HepG2 (cell line): ENCODE data around the gene ATP10A. TPM values are rescaled to one million over a fixed set of nuclear protein-coding genes. Genes with fewer than 3 reads are reported as not detected.

Experiments
- ATAC-seq: fragments of 200-7000 bp; cut with Tn5 transposase; 3 replicates; pipeline ENCODE4 v1.9.1; 2020; ENCODE audit warnings: mild to moderate bottlenecking, moderate library complexity
- BruUV-seq: library from RNA; stranded (reverse); fragments of 400-500 nt; replicated peaks from 2 replicates; lab custom pipeline; 2021; lab: Mats Ljungman, UMichigan
- CTCF ChIA-PET: fragments of 300-600 bp; formaldehyde crosslinking; extraction: SDS; loops from one replicate; lab custom pipeline; 2021; ENCODE audit warnings: low total read pairs, inconsistent platforms, low intra/inter-chr PET ratio; lab: Yijun Ruan, JAX
- POLR2A ChIA-PET: fragments of 350-600 bp; sonication (Branson Sonifier 250); formaldehyde crosslinking; loops from one replicate; lab custom pipeline; 2020; ENCODE audit warnings: antibody characterized with exemption, inconsistent platforms; lab: Yijun Ruan, JAX
- DNase-seq: peaks from one replicate; pipeline ENCODE4 v3.0.0-alpha.2; 2015; ENCODE audit warnings: low spot score
- FAIRE-seq: peaks from 3 replicates; lab custom pipeline; 2011; peaks lifted over from hg19 to GRCh38; lab: Jason Lieb, UNC
- H2AFZ ChIP-seq: one replicate; pipeline ENCODE4 v1.6.1; 2011; ENCODE audit warnings: low read length, inconsistent platforms
- H3K27ac ChIP-seq: fragments of 300-600 bp; 3 replicates; pipeline ENCODE4 v1.8.0; 2011; ENCODE audit warnings: mixed run types, mild to moderate bottlenecking, mixed read lengths, low read length, inconsistent platforms; ENCODE audit not compliant: insufficient read depth; ENCODE audit errors: extremely low read length
- H3K27me3 ChIP-seq, 2 experiments: fragments of 200-600 bp in 1 of 2; 2 replicates in 1 of 2; 3 replicates in 1 of 2; pipeline versions ENCODE4 v1.6.0 to v1.8.0; 2011; ENCODE audit warnings: low read length in 2 of 2, mild to moderate bottlenecking in 2 of 2, moderate library complexity in 2 of 2, inconsistent platforms in 1 of 2; ENCODE audit not compliant: insufficient read depth in 2 of 2, control insufficient read depth in 1 of 2
- H3K36me3 ChIP-seq, 2 experiments: fragments of 200-600 bp in 1 of 2; replicated peaks in 1 of 2; 2 replicates in 1 of 2; 3 replicates in 1 of 2; pipeline versions ENCODE4 v1.5.1 to v1.8.0; 2011; ENCODE audit warnings: low read length in 2 of 2, inconsistent platforms in 1 of 2; ENCODE audit not compliant: insufficient read depth in 2 of 2, control insufficient read depth in 1 of 2
- H3K4me1 ChIP-seq: 2 replicates; pipeline ENCODE4 v1.5.1; 2012; ENCODE audit warnings: low read length, inconsistent platforms; ENCODE audit not compliant: insufficient read depth
- H3K4me2 ChIP-seq: 2 replicates; pipeline ENCODE4 v1.6.0; 2011; ENCODE audit warnings: low read depth, low read length, inconsistent platforms
- H3K4me3 ChIP-seq, 3 experiments: fragments of 200-600 bp in 1 of 3; sonication (generic), shearing (Covaris generic) in 1 of 3; replicated peaks in 1 of 3; 2 replicates each; pipeline ENCODE4 v1.5.1; 2011 to 2016; ENCODE audit warnings: low read length in 3 of 3, inconsistent platforms in 2 of 3, low read depth in 2 of 3, mild to moderate bottlenecking in 2 of 3, control low read depth in 1 of 3, mixed read lengths in 1 of 3; ENCODE audit not compliant: insufficient read depth in 1 of 3
- H3K79me2 ChIP-seq: one replicate; pipeline ENCODE4 v1.6.1; 2011; ENCODE audit warnings: low read length, inconsistent platforms; ENCODE audit not compliant: insufficient read depth
- H3K9ac ChIP-seq: 2 replicates; pipeline ENCODE4 v1.6.0; 2011; ENCODE audit warnings: mild to moderate bottlenecking, low read depth, low read length, inconsistent platforms; ENCODE audit not compliant: insufficient read depth
- H3K9me3 ChIP-seq: 2 replicates; pipeline ENCODE4 v1.5.1; 2012; ENCODE audit warnings: mild to moderate bottlenecking, low read length
- H4K20me1 ChIP-seq: 2 replicates; pipeline ENCODE4 v1.6.0; 2011; ENCODE audit warnings: inconsistent platforms, mild to moderate bottlenecking, low read length, moderate library complexity; ENCODE audit not compliant: insufficient read depth
- ELF3 ChIP-seq: IDR thresholded peaks from 2 replicates; pipeline ENCODE4 v1.6.1; 2016; ENCODE audit warnings: missing genetic modification reagents, missing compliant biosample characterization
- FOXA3 ChIP-seq: IDR thresholded peaks from 2 replicates; pipeline ENCODE4 v1.6.1; 2016; ENCODE audit warnings: missing genetic modification reagents, missing compliant biosample characterization
- HDAC1 ChIP-seq: sonication (generic); formaldehyde crosslinking; IDR thresholded peaks from 2 replicates; pipeline ENCODE4 v1.5.1; 2020; ENCODE audit warnings: mild to moderate bottlenecking, missing genetic modification reagents
- MEIS2 ChIP-seq: sonication (generic); formaldehyde crosslinking; IDR thresholded peaks from 2 replicates; pipeline ENCODE4 v1.9.0; 2021; ENCODE audit warnings: mild to moderate bottlenecking, missing genetic modification reagents
- NFE2L2 ChIP-seq: fragments of 150-350 bp; IDR thresholded peaks from 2 replicates; pipeline ENCODE4 v1.6.1; 2014; ENCODE audit warnings: low read length
- PRDM4 ChIP-seq: sonication (generic); formaldehyde crosslinking; IDR thresholded peaks from 2 replicates; pipeline ENCODE4 v1.9.0; 2021; ENCODE audit warnings: missing genetic modification reagents, borderline replicate concordance
- SMAD1 ChIP-seq: sonication (generic); formaldehyde crosslinking; IDR thresholded peaks from 2 replicates; pipeline ENCODE4 v1.4.0; 2020; ENCODE audit warnings: missing genetic modification reagents, low read depth, mild to moderate bottlenecking, borderline replicate concordance
- TAF1 ChIP-seq: sonication (generic); formaldehyde crosslinking; IDR thresholded peaks from 2 replicates; pipeline ENCODE4 v1.4.0; 2020; ENCODE audit warnings: missing genetic modification reagents
- THAP8 ChIP-seq: sonication (generic); formaldehyde crosslinking; IDR thresholded peaks from 2 replicates; pipeline ENCODE4 v1.5.1; 2020; ENCODE audit warnings: missing genetic modification reagents, mild to moderate bottlenecking, borderline replicate concordance
- TOPORS ChIP-seq: sonication (generic); formaldehyde crosslinking; IDR thresholded peaks from 2 replicates; pipeline ENCODE4 v1.8.0; 2023; ENCODE audit warnings: mild to moderate bottlenecking, missing genetic modification reagents
- ZBTB10 ChIP-seq: sonication (generic); formaldehyde crosslinking; IDR thresholded peaks from 2 replicates; pipeline ENCODE4 v1.4.0; 2020; ENCODE audit warnings: missing genetic modification reagents, borderline replicate concordance
- ZNF230 ChIP-seq: sonication (generic); formaldehyde crosslinking; IDR thresholded peaks from 2 replicates; pipeline ENCODE4 v1.4.0; 2020; ENCODE audit warnings: mild to moderate bottlenecking, missing genetic modification reagents
- ZNF382 ChIP-seq: sonication (generic); formaldehyde crosslinking; IDR thresholded peaks from 2 replicates; pipeline ENCODE4 v1.5.0; 2020; ENCODE audit warnings: missing genetic modification reagents, mild to moderate bottlenecking, borderline replicate concordance
- ZNF567 ChIP-seq: sonication (generic); formaldehyde crosslinking; IDR thresholded peaks from 2 replicates; pipeline ENCODE4 v1.8.1; 2023; ENCODE audit warnings: mild to moderate bottlenecking, missing genetic modification reagents, borderline replicate concordance
- ZNF616 ChIP-seq: sonication (generic); formaldehyde crosslinking; IDR thresholded peaks from 2 replicates; pipeline ENCODE4 v1.5.0; 2020; ENCODE audit warnings: low read depth, mild to moderate bottlenecking, missing genetic modification reagents
- ZNF674 ChIP-seq: sonication (generic); formaldehyde crosslinking; IDR thresholded peaks from 2 replicates; pipeline ENCODE4 v1.5.0; 2020; ENCODE audit warnings: low read depth, mild to moderate bottlenecking, missing genetic modification reagents
- ZNF773 ChIP-seq: sonication (generic); formaldehyde crosslinking; IDR thresholded peaks from 2 replicates; pipeline ENCODE4 v1.4.0; 2020; ENCODE audit warnings: missing genetic modification reagents, borderline replicate concordance
- ZNF800 ChIP-seq: sonication (generic); formaldehyde crosslinking; IDR thresholded peaks from 2 replicates; pipeline ENCODE4 v1.4.0; 2020; ENCODE audit warnings: missing genetic modification reagents
- WGBS: methylation state at CpG from one replicate; pipeline ENCODE4 v1.1.6; 2017; ENCODE audit warnings: low lambda C conversion rate; 5-methylcytosine and 5-hydroxymethylcytosine counted together
- in situ Hi-C: cut with HindIII; loops from 2 replicates; pipeline ENCODE4 v1.10.0; 2017; ENCODE audit warnings: low pct_unique_long_range_greater_than_20kb; ENCODE audit not compliant: extremely low pct_ligation_motif_present
- intact Hi-C: fragments of 100-400 bp; cut with micrococcal nuclease; formaldehyde crosslinking; loops from one replicate; pipeline ENCODE4 v1.10.0; 2022; ENCODE audit not compliant: unreplicated experiment
- polyA plus RNA-seq, 8 experiments: library from polyadenylated mRNA; depleted of rRNA in 3 of 8; stranded (reverse) in 7 of 8; unstranded in 1 of 8; fragments of >200 nt; fragmentation: Illumina TruSeq in 4 of 8; extraction: Trizol in 4 of 8; gene quantifications; 2 replicates each; pipeline versions ENCODE4 v1.2.1 to v1.2.3, GENCODE V29; 2011 to 2016; ENCODE audit warnings: low read depth in 4 of 8, missing spikeins in 1 of 8, mixed read lengths in 1 of 8; ENCODE audit not compliant: insufficient read depth in 1 of 8
- total RNA-seq, 5 experiments: library from RNA; depleted of rRNA; stranded (reverse); fragments of >200 nt; fragmentation: Illumina TruSeq; extraction: Trizol; gene quantifications; 2 replicates each; pipeline ENCODE4 v1.2.3, GENCODE V29; 2016; ENCODE audit warnings: low read depth in 1 of 5

Gene ATP10A
- total and polyA plus RNA-seq, 2 of the 13 experiments (the other 11 are each of a cell fraction or from before 2014, with no cell fraction given) = 0.58 to 4.2 TPM

- Histone ChIP-seq H3K27ac (no peak overlapping the region), H3K9ac (no peak overlapping the region), H2AFZ (no peak overlapping the region), H3K4me1 (no peaks in the 10 kb centered on the region), H3K36me3 (no peaks in the 10 kb centered on the region), H3K27me3 (no peaks in the 10 kb centered on the region), H4K20me1 (no peaks in the 10 kb centered on the region), H3K4me2 (no peak overlapping the region), H3K79me2 (no peaks in the 10 kb centered on the region), H3K4me3 (no peak overlapping the region), H3K9me3 (no peaks in the 10 kb centered on the region)
- DNase-seq (no peak), ATAC-seq (no peak), FAIRE-seq (no peak)
- POLR2A ChIA-PET = no interaction called here
- CTCF ChIA-PET = no interaction called here
- in situ Hi-C loops (no loop called here), intact Hi-C loops (no loop called here)
- TF ChIP-seq ZBTB10 (CRISPR knock-in tag) = no peak
- TF ChIP-seq ZNF800 = no peak
- TF ChIP-seq SMAD1 = no peak
- TF ChIP-seq MEIS2 (CRISPR knock-in tag) = no peak
- no peak for TF ChIP-seq PRDM4 (CRISPR knock-in tag)
- TF ChIP-seq FOXA3 (CRISPR knock-in tag) = no peak
- no peak for TF ChIP-seq ZNF567 (CRISPR knock-in tag)
- TF ChIP-seq TAF1 = no peak
- no peak for TF ChIP-seq THAP8 (CRISPR knock-in tag)
- TF ChIP-seq HDAC1 (CRISPR knock-in tag) = no peak
- TF ChIP-seq TOPORS = no peak
- no peak for TF ChIP-seq ZNF773 (CRISPR knock-in tag)
- no peak for TF ChIP-seq ZNF616 (CRISPR knock-in tag)
- no peak for TF ChIP-seq ZNF230 (CRISPR knock-in tag)
- no peak for TF ChIP-seq NFE2L2
- no peak for TF ChIP-seq ELF3 (CRISPR knock-in tag)
- TF ChIP-seq ZNF674 (CRISPR knock-in tag) = no peak
- no peak for TF ChIP-seq ZNF382 (CRISPR knock-in tag)
- BruUV-seq = no TSS peak
- WGBS = 86% methylated on average over 10 of the region's 21 CpGs
Measured at GRCh38 chr15:25909325-25909724, 46.2 kb upstream of the ATP10A start.
